A549 (cell line): ENCODE data around the gene SIM2.

ENCODE experiments used
- BHLHE40 ChIP-seq: IDR thresholded peaks from 2 replicates; pipeline ENCODE4 v1.6.1; 2012; ENCODE audit warnings: low read depth, low read length, inconsistent platforms
- CHD2 ChIP-seq: fragments of 150-350 bp; IDR thresholded peaks from 2 replicates; pipeline ENCODE4 v1.6.1; 2014; ENCODE audit warnings: low read length; ENCODE audit not compliant: partially characterized antibody
- MYC ChIP-seq: IDR thresholded peaks from 2 replicates; pipeline ENCODE4 v1.6.1; 2012; ENCODE audit warnings: mild to moderate bottlenecking, inconsistent platforms, low read length, improper control_type of control experiment, borderline replicate concordance
- NFE2L2 ChIP-seq: fragments of 150-350 bp; conservative IDR thresholded peaks from 2 replicates; pipeline ENCODE4 v1.6.1; 2014; ENCODE audit warnings: low read length
- POLR2A ChIP-seq: IDR thresholded peaks from 2 replicates; pipeline ENCODE4 v1.6.1; 2012; ENCODE audit warnings: mild to moderate bottlenecking, low read length
- RFX5 ChIP-seq: fragments of 450-650 bp; IDR thresholded peaks from 2 replicates; pipeline ENCODE4 v1.7.1; 2014; ENCODE audit warnings: antibody characterized with exemption, mild to moderate bottlenecking, moderate library complexity
- SMC3 ChIP-seq: fragments of >200 bp; sonication (Bioruptor Twin); formaldehyde crosslinking; IDR thresholded peaks from 3 replicates; pipeline ENCODE4 v1.6.1; 2018; ENCODE audit warnings: inconsistent platforms
- ZFP36 ChIP-seq: fragments of 450-650 bp; IDR thresholded peaks from 2 replicates; pipeline ENCODE4 v1.6.1; 2014; ENCODE audit warnings: borderline replicate concordance; ENCODE audit not compliant: partially characterized antibody
- TF ChIP-seq, protein P1 (sequence below): fragments of >200 bp; sonication (Bioruptor Twin); formaldehyde crosslinking; IDR thresholded peaks from 3 replicates; pipeline ENCODE4 v1.5.1; 2016
- TF ChIP-seq, protein P2 (sequence below): IDR thresholded peaks from 2 replicates; pipeline ENCODE4 v1.6.1; 2012
- TF ChIP-seq, protein P3 (sequence below): IDR thresholded peaks from 2 replicates; pipeline ENCODE4 v1.6.1; 2012
- TF ChIP-seq, protein P4 (sequence below): fragments of 150-350 bp; IDR thresholded peaks from 2 replicates; pipeline ENCODE4 v1.6.1; 2014; ENCODE audit warnings: low read depth, mild to moderate bottlenecking, low read length

DNA sequence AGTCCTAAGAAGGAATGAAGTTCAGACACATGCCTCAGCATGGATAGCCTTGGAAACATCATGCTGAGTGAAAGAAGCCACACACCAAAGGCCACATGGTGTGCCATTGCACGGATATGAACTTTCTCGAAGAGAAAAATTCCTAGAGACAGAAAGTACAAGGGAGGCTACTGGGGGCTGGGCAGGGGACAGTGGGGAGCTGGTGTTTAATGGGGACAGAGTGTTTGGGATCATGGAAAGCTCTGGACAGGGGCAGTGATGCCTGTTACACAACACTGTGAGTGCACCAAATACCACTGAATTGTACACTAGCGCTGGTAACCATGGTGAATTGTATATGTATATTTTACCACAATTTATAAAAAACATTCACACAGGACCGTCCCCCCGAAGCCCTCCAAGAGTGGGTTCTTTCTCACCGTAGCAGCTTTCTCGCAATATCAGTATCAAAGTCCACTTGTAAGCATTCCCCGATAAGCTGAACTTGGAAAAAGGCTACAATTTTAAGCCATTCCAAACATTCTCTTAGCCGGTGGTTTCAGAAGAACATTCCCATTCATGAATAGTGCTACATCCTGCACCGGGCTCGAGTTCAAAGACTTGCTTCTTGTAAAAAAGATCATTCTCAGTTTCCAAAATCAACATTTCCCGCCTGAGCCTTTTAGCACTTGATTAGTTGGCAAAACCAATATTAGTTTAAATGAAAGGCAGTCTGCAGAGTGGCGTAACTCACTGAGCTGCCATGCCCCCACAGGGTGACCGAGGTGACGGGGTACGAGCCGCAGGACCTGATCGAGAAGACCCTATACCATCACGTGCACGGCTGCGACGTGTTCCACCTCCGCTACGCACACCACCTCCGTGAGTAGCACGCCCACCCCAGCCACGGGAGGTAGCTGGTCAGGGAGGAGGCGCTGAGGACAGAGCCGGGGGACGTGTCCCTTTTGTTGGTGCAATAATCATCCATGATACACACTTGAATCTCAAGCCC lies 31.7 kb downstream of the SIM2 start:
- no peak for TF ChIP-seq NFE2L2
- no peak for TF ChIP-seq SMC3
- TF ChIP-seq, protein P1, sequence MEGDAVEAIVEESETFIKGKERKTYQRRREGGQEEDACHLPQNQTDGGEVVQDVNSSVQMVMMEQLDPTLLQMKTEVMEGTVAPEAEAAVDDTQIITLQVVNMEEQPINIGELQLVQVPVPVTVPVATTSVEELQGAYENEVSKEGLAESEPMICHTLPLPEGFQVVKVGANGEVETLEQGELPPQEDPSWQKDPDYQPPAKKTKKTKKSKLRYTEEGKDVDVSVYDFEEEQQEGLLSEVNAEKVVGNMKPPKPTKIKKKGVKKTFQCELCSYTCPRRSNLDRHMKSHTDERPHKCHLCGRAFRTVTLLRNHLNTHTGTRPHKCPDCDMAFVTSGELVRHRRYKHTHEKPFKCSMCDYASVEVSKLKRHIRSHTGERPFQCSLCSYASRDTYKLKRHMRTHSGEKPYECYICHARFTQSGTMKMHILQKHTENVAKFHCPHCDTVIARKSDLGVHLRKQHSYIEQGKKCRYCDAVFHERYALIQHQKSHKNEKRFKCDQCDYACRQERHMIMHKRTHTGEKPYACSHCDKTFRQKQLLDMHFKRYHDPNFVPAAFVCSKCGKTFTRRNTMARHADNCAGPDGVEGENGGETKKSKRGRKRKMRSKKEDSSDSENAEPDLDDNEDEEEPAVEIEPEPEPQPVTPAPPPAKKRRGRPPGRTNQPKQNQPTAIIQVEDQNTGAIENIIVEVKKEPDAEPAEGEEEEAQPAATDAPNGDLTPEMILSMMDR = no peak
- TF ChIP-seq POLR2A = no peak
- TF ChIP-seq ZFP36 = no peak
- TF ChIP-seq, protein P2, sequence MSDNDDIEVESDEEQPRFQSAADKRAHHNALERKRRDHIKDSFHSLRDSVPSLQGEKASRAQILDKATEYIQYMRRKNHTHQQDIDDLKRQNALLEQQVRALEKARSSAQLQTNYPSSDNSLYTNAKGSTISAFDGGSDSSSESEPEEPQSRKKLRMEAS = no peak
- TF ChIP-seq RFX5 = no peak
- no peak for TF ChIP-seq CHD2
- TF ChIP-seq, protein P3, sequence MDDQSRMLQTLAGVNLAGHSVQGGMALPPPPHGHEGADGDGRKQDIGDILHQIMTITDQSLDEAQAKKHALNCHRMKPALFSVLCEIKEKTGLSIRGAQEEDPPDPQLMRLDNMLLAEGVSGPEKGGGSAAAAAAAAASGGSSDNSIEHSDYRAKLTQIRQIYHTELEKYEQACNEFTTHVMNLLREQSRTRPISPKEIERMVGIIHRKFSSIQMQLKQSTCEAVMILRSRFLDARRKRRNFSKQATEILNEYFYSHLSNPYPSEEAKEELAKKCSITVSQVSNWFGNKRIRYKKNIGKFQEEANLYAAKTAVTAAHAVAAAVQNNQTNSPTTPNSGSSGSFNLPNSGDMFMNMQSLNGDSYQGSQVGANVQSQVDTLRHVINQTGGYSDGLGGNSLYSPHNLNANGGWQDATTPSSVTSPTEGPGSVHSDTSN = no peak
- no peak for TF ChIP-seq BHLHE40
- TF ChIP-seq, protein P4, sequence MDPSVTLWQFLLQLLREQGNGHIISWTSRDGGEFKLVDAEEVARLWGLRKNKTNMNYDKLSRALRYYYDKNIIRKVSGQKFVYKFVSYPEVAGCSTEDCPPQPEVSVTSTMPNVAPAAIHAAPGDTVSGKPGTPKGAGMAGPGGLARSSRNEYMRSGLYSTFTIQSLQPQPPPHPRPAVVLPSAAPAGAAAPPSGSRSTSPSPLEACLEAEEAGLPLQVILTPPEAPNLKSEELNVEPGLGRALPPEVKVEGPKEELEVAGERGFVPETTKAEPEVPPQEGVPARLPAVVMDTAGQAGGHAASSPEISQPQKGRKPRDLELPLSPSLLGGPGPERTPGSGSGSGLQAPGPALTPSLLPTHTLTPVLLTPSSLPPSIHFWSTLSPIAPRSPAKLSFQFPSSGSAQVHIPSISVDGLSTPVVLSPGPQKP = no peak
- TF ChIP-seq MYC = no peak
